GM18867 (cell line): ENCODE measurements around the gene CORIN.

ENCODE experiments used
- ATAC-seq: cut with Tn5 transposase; IDR thresholded peaks from one replicate; pipeline ENCODE4 v1.9.1; 2021; ENCODE audit warnings: mild to moderate bottlenecking, moderate library complexity; ENCODE audit not compliant: unreplicated experiment

Gene CORIN

GRCh38 chr4:47831026-47831679, 6.7 kb downstream of the CORIN start:
- no peak for ATAC-seq

GRCh38 chr4:47830265-47831025, 7.4 kb downstream of the CORIN start:
- ATAC-seq = no peak

GRCh38 chr4:47829438-47829837, 8.4 kb downstream of the CORIN start:
- ATAC-seq = no peak

GRCh38 chr4:47827343-47828047, 10.4 kb downstream of the CORIN start:
- ATAC-seq = no peak

GRCh38 chr4:47824840-47825239, 13.0 kb downstream of the CORIN start:
- ATAC-seq = peak; percentile 58

GRCh38 chr4:47819178-47819577, 18.7 kb downstream of the CORIN start:
- peak; percentile 70 for ATAC-seq

GRCh38 chr4:47817275-47817674, 20.6 kb downstream of the CORIN start:
- ATAC-seq = no peak

- no peak for ATAC-seq
These were observed 21.1 kb downstream of the CORIN start for GRCh38 chr4:47816748-47817147.

- ATAC-seq = no peak
These were observed 23.1 kb downstream of the CORIN start for GRCh38 chr4:47814618-47815295.

- no peak for ATAC-seq
These were observed 28.1 kb downstream of the CORIN start for GRCh38 chr4:47809654-47810203.

GRCh38 chr4:47804598-47804997, 33.3 kb downstream of the CORIN start:
- no peak for ATAC-seq

- no peak for ATAC-seq
These were observed 36.3 kb downstream of the CORIN start for GRCh38 chr4:47801481-47802002.

GRCh38 chr4:47798165-47798564, 39.7 kb downstream of the CORIN start:
- ATAC-seq = no peak

- ATAC-seq = no peak
These were observed 45.9 kb downstream of the CORIN start for GRCh38 chr4:47791965-47792364.

- no peak for ATAC-seq
These were observed 47.8 kb downstream of the CORIN start for GRCh38 chr4:47790105-47790504.

GRCh38 chr4:47788126-47788525, 49.7 kb downstream of the CORIN start:
- ATAC-seq = no peak

- ATAC-seq = peak; percentile 87
These were observed 50.9 kb downstream of the CORIN start for GRCh38 chr4:47786958-47787370.

- ATAC-seq = no peak
These were observed 52.7 kb downstream of the CORIN start for GRCh38 chr4:47785153-47785552.

GRCh38 chr4:47784222-47784621, 53.6 kb downstream of the CORIN start:
- no peak for ATAC-seq

- ATAC-seq = no peak
These were observed 61.5 kb downstream of the CORIN start for GRCh38 chr4:47776353-47776752.

GRCh38 chr4:47774079-47774478, 63.8 kb downstream of the CORIN start:
- no peak for ATAC-seq
